Dermis blood vessel endothelial cell (primary cell): ENCODE data around the gene PPIB. TPM values are rescaled to one million over a fixed set of nuclear protein-coding genes. Genes with fewer than 3 reads are reported as not detected.
A peak's percentile ranks its signal among the peaks of the same experiment; 100 is the strongest.

ENCODE experiments used
- DNase-seq: peaks from one replicate; pipeline ENCODE4 v3.0.0; 2010
- total RNA-seq: library from RNA; depleted of rRNA; stranded (reverse); fragments of >200 nt; gene quantifications from 2 replicates; pipeline ENCODE4 v1.2.3, GENCODE V29; 2014

PPIB gene
- total RNA-seq, 1 donor from 2014 or later, result 1,069 TPM

DNA sequence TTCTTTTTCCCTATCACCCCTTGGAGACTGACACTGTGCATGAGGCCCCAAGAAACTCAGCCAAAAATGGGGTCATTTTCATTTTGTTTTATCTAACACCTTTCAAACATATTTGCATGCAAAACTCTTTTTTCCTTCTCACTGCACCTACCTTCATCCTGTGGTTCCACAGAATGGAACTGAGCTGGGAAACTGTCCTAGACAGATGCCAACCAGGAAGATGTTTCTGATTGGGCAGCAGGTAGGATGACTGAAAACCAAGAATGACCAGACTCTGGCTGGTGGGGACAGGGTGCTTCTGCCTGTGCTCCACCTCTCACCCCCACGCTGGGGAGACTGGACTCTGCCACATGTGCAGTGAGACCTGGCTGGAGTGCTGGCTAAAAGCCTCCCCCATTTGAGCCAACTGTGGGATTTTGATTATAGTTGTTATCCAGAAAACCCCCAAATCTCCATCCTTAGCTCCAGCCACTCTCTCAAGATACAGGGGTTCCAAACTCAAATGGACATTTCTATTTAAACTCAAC lies 5.2 kb downstream of the PPIB start:
- no peak for DNase-seq

DNA sequence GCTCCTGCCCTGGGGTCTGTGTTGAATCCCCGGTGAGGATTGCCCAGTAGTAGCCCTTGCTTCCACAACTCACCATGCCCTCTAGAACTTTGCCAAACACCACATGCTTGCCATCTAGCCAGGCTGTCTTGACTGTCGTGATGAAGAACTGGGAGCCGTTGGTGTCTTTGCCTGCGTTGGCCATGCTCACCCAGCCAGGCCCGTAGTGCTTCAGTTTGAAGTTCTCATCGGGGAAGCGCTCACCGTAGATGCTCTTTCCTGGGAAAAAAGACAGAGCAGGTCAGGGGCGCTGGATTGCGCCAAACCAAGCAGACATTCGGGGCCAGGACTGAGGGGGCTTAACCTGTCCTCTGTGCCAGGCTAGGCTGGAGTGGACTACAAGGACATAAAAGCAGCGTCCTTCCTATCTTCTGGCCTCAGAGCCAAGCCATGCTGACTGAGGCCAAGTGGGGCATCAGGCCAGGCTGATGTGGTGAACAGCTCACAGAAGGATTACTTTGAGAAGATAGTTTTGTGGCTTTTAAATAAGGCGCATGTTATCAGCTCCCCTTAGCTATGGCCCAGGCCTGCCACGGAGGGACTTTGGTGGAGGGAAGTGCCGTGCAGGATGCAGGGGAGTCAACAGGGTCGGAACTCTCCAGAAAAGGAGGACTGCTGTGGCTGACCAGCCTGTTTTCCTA lies 6.0 kb downstream of the PPIB start:
- DNase-seq, result no peak

DNA sequence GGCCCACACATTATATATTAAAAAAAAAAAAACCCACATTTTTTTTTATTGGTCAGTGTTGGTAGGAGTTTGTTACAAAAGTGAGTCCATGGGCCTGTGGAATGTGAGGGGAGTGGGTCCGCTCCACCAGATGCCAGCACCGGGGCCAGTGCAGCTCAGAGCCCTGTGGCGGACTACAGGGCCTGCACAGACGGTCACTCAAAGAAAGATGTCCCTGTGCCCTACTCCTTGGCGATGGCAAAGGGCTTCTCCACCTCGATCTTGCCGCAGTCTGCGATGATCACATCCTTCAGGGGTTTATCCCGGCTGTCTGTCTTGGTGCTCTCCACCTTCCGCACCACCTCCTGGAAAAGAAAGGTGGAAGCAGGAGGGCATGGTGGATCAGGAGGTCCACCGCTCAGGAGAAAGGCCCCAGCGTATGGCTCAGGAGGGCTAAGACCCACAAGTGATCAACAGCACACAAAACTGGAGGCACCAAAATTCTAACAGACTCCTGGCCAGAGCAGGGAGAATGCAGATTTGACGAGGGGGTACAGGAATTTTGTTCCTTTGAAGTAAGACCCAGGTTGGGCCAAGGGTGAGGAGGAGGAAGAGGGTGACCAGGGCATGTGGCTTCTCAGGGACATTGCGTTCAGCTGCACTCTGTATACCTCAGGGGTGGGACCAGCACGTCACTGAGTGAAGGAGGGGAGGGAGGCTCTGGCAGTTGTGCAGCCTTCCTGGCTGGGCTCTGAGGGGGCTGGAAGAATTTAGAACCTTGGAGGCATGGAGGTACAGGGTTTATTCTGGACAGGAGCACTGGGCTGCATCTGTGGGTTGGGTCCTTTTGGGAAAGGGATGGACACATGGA lies 6.8 kb downstream of the PPIB start:
- DNase-seq, result no peak

DNA sequence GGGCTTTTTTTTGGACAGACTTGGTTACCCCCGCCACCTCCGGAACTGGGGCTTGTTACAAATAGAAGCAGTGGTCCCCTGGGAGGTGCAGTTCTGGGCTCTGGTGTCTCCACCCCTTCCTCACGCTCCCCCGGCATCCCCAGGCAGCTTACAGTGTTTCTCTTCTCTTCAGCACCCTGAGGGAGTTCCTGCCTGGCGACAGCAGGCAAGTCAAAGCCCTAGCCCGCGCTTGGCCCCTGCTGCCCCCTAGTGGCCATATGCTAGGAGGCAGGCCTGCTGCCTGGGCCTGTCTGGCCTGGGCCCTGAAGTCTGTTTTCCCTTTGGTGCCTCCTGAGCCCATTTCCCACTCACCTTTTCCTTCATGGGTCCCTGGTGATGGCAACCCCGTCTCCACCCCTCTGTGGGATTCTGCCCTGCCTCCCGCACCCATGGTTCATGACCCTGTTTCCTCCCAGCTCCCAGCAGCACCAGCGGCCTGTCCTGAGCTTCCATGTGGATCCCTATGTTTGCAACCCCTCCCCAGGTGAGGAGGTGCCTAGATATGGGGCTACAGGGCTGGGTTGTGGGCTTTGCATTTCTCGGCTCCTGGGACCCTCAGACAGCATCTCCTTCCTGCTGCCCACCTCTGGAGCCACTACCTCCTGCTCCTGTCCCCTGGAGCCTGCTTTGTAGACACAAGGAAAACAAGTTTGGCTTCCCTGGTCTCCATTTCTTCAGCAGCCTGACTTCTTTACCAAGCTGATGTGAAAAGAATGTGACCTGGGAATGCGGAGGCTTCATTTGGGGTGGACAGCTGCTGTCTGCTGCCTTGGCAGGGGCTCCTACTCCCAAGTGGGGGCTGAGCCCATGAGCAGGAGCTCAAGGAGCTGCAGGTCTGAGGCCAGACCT lies 9.1 kb downstream of the PPIB start:
- peak; percentile 91 for DNase-seq

DNA sequence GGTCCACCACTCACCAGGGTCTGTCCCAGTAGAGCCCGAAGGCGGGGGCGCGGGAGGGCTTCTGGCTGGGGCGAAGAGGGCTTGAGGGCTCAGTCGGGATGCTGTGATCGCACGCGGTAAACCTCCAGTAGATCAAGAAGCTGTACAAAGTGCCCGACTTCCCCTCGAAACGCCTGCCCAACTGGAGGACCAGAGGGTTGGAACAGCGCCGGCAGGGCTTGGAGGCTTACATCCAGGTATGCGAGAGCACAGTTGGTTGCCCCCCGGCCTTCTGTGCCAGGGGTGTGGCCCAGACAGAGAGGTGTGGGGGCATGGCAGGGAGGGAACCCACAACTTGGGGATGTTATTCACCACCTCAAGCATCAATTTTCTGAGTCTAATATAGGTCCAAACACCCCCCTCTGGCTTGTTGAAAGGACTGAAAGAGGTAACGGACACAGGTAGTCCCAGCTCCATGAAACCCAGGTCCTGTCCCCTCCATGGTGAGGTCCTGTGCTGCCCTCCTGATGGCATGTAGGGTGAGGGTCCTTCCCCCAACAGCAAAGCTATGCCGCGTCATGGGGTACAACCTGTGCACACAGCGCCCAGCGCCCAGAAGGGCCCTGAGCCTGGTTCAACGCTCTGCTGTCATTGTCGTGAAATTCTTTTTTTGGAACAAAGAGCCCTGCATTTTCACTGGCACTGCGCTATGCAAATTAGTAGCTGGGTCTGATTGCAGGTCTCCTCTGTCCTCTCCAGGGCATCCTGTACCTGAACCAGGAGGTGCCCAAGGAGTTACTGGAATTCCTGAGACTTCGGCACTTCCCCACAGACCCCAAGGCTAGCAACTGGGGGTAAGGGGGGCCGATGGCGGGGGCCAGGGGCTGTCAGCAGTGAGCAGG lies 10.1 kb downstream of the PPIB start:
- DNase-seq, result no peak

DNA sequence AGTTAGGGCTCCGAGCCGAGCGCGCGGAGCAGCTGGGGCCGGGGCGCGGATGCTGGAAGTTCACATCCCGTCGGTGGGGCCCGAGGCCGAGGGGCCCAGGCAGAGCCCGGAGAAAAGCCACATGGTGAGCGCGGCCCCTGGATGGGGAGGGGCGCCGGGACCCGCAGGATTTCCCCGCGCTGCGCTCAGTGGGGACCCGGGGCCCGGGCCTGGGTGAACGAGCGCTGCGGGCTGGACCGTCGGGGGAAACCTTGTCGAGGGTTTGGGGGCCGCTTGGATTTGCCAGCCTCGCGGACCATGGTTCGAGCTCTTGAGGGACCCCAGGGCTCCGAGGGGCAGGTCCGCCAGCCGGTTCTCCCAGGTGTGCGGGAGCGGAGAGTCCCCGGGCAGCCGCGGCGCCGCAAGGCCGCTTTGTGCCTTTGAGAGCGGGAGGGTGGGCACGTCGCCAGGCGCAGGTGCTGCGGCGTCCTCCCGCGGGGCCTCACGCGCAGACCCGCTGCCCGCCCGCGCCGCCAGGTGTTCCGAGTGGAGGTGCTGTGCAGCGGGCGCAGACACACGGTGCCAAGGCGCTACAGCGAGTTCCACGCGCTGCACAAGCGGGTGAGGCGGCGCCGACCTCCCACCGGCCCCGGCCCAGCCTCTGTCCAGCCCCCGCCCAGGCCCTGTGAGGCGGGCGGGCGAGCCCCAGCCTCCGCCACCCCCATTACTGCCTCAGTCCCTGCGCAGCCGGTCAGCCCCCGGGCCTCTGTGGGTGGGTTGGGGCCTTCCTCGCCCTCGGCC lies 10.9 kb downstream of the PPIB start, which contains the start of gene SNX22:
SNX22 (plus strand) TSS at position 5 of the 780 bp plus-strand sequence; CDS start at position 50, 45 bp downstream.
- no peak for DNase-seq

DNA sequence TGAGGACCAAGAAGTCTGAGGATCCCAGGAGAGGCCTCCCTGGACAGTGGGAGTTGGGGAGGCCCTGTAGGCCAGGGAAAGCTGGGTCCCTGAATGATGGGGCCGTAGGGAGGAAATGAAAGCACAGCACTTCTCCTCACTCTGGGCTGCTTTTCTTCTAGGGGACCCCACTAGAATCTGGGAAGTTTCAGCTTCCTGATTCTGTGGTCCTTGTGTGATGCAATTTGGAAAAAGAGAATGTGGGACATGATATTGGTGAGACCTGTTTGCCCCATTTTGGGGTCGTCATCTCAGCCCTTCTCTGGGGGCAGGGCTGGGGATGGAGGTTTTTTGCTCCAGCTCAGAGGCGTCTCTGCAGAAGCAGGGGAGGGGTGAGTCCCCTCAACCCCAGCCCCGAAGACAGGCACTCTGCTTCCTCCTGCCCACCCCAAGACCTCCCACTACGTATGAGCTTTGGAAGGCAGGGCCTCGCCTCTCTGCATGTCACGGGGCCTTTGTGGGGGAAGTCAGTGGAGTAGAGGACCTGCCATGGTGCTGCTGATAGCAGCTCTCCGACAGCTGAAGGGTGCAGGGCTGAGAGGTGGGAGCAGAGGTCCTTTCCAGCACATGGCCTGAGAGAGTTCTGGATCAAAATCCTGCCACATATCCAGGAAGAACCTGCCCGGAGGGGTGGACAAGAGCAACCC lies 12.8 kb downstream of the PPIB start:
- DNase-seq, result no peak

DNA sequence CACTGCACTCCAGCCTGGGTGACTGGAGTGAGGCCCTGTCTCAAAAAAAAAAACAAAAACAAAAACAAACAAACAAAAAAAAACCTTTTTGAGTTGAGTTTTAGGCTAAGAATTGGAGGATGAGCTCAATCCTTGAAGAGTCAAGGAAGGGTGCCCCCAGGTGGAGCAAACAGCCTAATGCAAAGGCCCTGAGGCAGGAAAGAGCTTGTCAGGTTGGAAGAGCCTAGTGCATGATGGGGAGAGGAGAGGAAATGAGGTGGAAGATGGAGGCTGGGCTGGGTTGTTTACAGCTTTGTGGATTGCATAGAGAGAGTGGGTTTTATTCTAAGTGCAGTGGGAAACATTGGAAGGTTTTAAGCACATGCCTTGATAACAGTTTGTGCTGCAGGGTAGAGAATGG lies 13.4 kb downstream of the PPIB start:
- DNase-seq, result peak; percentile 41

DNA sequence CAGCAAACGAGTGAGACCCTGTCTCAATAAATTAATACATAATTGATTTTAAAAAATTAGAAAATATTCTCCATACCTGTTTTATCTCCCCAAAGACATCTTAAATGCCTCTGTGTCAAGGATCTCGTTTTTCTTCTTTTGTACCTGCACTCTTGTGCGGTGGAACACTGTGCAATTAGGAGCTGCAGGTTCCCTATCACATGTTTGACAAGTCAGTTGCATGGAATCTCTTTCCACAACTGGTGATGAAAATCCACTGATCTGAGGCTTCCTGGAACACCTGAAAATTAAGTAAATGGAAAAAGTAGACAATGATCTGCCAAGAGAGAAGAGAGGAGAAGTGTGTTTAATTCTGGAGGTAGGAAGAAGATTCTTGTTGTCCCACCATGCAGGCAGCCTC lies 14.2 kb downstream of the PPIB start:
- no peak for DNase-seq

DNA sequence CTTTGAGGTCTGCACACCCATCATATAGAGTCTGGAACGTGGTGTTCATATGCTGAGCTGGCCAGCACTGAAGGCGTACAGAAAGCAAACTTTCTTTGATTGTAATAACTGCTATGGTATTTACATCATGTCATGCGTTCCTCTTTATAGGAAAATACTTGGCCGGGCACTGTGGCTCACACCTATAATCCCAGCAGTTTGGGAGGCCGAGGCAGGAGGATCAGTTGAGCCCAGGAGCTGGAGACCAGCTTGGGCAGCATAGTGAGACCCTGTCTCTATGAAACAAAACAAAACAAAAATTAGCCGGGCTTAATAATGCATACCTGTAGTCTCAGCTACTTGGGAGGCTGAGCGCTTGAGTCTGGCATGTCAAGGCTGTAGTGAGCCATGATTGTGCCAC lies 14.7 kb downstream of the PPIB start:
- DNase-seq, result no peak

DNA sequence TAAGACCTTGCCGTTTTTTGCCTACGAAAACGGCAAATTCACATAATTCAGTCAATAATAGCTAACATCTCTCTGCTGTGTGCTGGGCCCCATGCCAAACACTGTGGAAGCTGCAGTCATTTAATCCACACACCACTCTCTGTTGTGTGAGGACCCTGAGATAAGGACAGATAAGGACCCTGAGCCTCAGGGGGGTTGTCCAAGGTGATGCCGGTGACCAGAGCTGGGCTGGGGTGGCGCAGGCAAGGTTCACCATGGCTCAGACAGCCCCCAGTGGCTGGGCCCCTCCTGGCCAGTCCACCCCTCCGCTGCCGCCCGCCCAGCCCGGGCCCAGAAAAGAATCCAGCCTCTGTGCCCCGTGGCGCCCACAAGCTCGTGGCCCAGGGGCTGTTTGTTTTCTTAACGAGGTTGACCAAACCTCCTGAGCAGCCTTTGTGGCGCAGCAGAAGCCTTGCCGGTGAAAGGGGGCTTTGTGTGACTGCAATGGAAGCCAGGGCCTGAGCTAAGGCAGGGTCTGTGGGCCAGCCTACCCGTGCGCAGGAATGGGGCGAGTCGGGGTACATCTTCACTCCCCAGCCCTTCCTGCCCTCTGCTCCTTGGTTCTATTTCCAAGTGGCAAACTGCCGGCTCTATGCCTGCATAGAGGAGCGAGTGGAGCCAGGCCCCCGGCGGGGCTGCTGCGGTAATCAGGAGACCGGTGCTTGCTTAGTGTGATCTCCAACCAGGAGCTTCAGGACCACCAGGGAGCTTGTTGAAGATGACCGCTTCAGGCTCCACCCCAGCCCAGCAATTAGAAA lies 15.7 kb downstream of the PPIB start:
- no peak for DNase-seq

DNA sequence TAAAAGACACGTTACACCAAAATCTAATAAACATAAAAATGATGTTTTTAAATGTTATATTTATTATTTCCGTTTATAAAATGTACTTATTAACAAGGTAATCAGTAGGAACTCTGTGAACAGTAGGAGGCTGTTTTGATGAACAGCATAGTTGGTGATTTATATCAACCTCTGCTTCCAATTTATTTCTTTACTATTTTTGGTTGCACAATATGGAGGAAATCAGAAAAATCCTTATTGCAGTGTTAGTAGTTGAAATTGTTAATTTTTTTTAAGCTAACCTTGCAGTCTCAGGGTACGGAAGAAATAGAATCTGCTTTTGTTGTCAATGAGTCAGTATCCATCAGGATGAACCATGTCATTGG lies 16.3 kb downstream of the PPIB start:
- no peak for DNase-seq

DNA sequence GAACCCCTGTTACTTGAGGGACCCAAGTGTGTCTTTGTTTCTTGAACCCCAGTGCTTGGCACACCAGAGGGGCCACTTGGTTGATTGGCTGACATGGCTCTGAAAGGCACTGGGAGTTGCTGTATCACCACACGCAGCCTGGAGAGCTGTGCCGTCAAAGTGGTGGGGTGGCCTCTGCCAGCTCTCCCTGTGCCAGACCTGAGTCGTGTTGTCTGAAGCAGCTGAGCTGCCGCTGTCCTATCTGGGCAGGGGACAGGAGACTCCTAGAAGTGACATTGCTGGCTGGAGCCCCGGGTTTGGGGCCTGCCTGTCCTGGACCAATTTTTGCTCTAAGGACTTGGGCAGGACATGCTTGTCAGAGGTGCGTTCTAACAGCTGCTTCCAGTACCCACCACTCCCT lies 16.8 kb downstream of the PPIB start:
- DNase-seq, result no peak

DNA sequence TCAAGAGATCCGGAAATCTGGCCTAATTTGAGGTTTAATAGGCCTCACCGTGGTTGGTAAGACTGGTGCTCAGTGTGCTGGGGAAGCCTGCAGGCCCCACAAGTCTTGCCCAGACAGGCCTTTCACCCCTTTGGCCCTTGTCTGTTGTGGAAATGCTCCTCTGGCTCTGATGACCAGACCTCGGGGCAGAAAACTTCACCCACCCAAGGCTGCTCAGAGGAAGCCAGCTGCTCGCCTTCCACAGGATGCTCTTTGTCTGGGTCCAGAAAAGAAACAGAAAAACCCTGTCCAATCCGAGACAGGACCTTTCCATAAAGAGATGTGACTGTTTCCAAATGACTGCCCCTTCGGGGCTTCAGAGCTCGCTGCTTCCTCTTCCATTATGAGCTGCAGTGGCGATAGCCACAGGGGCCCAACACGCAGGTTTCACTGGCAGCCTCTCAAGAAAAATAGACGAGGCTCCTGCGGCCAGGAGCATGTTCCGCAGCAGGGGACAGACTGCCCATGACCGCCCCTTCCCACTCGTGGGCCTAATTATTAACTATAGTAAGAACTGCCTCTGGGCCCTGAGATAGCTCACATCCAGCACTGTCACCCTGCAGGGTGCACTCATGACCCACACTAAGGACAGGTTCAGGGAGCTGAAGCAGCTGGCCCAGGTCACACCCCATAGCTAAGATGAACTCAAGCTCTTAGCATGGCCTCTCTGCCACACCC lies 18.1 kb downstream of the PPIB start:
- DNase-seq, result no peak

DNA sequence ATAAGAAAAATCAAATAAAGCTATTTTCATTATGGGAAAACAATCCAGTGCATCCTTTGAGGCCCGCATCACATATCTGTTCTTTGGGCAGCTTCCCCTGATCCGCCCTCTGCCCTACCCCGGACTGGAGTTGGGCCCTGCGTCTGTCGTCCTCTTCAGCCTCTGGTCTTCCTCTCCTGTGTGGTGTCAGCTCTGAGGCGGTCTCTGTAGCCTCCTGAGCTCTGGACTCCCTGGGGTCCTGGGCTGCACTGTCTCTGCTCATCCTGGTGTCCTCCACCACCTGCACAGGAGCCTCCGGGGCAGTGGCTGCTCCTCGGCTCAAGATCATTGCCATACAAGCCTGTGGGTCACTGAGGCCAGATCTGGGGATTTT lies 18.6 kb downstream of the PPIB start:
- no peak for DNase-seq

DNA sequence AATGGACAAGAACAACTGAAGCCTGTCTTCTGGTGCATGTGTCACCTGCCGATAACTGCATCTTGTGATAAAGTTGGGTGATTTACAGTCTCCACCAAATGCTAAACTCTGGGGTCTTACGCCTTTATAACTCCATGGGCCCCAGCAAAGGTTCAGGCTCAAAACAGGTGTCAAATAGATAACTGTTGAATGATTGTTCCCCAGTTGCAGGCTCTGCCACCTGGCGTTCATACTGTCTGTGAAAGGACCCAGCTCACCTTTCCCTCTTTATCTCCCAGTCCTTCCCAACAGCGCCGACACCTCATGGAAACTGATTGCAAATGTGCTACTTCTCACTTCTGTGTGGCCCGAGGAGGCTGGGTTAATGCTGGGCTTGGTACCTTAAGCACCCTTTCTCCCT lies 19.5 kb downstream of the PPIB start:
- no peak for DNase-seq

DNA sequence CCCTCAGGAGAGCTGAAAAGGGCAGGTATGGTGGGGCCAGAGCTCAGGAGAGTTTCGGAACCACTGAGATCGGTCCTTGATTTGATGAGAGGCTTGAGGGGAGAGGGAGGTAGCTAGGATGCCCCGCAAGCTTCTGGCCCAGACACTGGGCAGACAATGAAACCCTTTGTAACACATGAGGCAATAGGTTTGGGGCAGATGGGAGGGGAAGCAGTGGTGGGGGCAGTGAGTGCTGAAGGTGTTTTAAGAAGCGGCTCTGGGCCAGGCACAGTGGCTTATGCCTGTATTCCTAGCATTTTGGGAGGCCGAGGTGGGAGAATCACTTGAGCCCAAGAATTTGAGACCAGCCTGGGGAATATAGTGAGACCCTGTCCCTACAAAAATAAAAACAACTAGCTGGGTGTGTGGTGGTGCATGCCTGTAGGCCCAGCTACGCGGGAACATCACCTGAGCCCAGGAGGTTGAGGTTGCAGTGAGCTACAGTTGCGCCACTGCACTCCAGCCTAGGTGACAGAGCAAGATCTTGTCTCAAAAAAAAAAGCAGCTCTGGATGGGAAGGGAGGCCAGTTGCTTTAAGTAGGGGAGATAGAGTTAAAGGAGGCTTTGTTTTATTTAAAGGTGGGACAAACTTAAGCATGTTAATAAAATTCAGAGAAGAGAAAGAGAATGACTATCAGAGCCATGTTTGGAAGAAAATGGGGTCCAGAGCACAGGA lies 20.9 kb downstream of the PPIB start:
- DNase-seq, result no peak

DNA sequence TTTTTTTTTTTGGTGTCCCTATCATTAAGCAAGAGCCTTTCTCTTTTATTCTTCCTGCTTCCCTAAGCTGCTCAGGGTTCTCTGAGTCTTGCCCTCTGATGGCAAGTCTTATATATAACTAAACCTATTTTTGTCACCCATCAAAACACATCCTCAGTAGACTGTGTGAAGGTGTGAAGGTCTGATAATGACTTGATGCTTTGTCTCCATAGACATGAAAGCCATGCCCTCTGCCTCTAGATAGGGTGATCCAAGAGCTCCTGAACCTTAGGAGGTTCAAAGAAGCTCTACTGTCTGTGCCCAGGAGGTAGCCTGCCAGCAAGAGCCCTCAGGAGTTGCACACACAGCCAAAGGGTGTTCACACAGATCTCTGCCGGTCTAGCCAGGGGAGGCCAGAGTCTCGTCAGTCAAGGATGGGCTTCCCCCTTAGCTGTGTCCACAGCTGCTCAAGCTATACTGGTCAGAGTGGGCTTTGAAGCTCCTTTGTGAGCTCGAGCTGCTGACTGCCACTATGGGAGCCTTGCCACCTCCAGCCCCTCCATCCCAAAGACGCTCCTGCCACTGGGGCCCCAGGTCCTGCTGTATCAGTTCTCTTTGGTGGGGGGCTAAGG lies 24.4 kb downstream of the PPIB start:
- no peak for DNase-seq
